ENCODE measurements around the gene ZFPM1. TPM values are rescaled to one million over a fixed set of nuclear protein-coding genes. Genes with fewer than 3 reads are reported as not detected.

The ZFPM1 gene
- total RNA-seq, 1 donor from 2014 or later: 6.8 TPM

DNA sequence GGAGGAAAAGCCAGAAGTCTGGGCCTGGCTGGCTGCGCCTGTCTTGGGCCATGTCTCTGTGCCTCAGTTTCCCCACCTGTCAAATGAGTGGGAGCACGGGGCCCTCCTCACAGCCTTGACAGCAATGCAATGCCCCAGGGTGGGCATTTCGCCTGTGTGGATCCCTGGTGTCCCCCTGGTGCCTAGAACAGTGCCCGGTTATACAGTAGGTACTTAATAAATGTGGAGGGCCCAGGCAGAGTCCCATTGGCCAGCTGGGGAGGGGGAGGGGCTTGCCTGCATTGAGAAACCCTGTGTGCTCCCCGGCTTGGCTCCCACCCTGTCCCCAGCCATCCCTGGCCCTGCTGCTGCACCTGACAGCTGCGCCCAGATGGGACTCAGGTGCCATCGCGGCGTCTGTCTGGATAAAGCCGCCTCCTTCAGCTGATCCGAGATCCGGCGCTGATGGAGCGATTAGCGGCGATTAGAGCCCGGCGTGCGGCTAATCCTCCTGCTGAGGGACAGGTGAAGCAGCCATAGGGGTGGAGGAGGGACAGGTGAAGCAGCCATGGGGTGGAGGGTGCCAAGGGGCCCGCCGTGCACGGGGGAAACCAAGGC lies 12.4 kb downstream of the ZFPM1 start:
- Mint-ChIP-seq H3K4me1 (ENCODE audit: unreplicated experiment) (no peaks in the 10 kb centered on the region), H3K9me3 (ENCODE audit: unreplicated experiment) (no peaks in the 10 kb centered on the region), H3K27ac (ENCODE audit: unreplicated experiment) (no peak overlapping the region), H3K36me3 (ENCODE audit: low read depth, unreplicated experiment) (no peaks in the 10 kb centered on the region), H3K27me3 (ENCODE audit: unreplicated experiment) (no peaks in the 10 kb centered on the region), H3K4me3 (ENCODE audit: unreplicated experiment) (no peak overlapping the region)
- TF ChIP-seq, protein P1, sequence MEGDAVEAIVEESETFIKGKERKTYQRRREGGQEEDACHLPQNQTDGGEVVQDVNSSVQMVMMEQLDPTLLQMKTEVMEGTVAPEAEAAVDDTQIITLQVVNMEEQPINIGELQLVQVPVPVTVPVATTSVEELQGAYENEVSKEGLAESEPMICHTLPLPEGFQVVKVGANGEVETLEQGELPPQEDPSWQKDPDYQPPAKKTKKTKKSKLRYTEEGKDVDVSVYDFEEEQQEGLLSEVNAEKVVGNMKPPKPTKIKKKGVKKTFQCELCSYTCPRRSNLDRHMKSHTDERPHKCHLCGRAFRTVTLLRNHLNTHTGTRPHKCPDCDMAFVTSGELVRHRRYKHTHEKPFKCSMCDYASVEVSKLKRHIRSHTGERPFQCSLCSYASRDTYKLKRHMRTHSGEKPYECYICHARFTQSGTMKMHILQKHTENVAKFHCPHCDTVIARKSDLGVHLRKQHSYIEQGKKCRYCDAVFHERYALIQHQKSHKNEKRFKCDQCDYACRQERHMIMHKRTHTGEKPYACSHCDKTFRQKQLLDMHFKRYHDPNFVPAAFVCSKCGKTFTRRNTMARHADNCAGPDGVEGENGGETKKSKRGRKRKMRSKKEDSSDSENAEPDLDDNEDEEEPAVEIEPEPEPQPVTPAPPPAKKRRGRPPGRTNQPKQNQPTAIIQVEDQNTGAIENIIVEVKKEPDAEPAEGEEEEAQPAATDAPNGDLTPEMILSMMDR (IDR thresholded peaks at IDR 0.05; ENCODE audit: unreplicated experiment): no peak
- no peak for DNase-seq (ENCODE audit: low spot score)

DNA sequence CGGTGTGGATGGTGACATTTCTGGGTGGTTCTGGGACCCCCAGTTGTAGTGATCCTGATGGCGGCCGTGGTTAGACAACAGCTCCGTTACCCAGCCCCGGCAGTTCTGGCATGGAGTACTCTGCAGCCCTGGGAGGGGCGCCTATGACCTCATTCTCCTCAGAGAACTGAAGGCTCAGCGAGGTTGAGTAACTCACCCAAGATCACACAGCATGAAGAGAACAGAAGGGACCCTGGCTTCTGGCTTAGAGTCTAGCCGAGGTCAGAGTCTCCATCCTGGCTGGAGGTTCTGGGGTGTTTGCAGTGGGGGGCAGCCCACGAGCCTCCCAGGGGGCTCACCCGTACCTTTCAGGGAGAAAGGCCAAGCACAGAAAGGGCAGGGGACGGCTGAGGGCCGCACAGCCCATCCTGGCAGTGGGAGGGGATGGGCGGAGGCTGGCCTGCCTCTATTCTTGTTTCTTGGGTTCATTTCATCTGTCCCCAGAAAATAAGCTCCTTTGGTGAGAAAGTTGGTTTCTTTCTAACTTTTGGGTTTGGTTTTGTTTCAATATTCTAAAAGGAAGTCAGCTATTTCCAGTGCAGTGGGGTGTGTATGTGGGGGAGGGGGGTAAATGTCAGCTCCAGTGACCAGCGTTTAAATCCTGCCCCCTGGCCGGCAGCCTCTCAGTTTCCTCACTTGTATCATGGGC lies 13.2 kb downstream of the ZFPM1 start:
- H3K27me3 Mint-ChIP-seq (ENCODE audit: unreplicated experiment): no peaks in the 10 kb centered on the region
- no peaks in the 10 kb centered on the region for H3K36me3 Mint-ChIP-seq (ENCODE audit: low read depth, unreplicated experiment)
- H3K27ac Mint-ChIP-seq (ENCODE audit: unreplicated experiment): no peak overlapping the region
- H3K9me3 Mint-ChIP-seq (ENCODE audit: unreplicated experiment): no peaks in the 10 kb centered on the region
- H3K4me1 Mint-ChIP-seq (ENCODE audit: unreplicated experiment): no peaks in the 10 kb centered on the region
- no peak for DNase-seq (ENCODE audit: low spot score)
- peak overlapping the region; percentile 31 for H3K4me3 Mint-ChIP-seq (ENCODE audit: unreplicated experiment)
- TF ChIP-seq, protein P1 (IDR thresholded peaks at IDR 0.05; ENCODE audit: unreplicated experiment): no peak

DNA sequence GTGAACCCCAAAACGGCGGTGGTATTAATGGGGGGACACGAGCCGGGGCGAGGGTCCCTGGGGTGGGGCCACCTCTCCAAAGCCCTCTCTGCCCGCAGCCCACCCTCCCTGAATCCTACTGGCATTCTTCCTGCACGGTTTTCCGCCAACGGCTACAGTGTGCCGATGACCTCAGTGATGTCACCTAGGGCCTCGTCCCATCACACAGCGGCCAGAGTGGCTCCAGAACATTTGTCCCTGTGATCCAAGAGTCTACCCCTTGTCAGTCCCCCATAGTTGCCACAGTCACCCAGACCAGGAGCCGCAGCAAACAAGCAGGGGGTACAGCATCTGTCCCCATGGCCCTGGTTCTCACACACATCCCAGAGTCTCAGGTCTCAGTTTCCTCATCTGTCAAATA lies 13.9 kb downstream of the ZFPM1 start:
- no peak overlapping the region for H3K27ac Mint-ChIP-seq (ENCODE audit: unreplicated experiment)

DNA sequence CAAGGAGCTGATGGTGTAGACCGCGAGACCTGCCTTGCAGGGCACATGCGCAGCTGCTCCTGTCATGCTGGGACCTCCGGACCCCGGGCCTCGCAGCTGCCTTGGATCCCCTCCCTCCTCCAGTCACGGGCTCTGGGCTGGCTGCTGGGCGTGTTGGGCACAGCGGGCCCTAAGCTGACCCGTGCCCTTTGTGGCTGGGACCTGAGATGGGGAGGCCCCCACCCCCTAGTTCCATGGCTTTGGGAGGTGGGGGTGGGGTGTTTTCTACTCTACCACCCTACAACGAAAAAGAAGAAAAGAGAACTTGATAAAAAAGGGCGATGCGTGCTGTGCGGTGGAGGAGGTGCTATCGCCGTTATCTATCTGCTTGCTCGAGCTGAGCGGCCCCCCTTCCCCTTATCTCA lies 14.5 kb downstream of the ZFPM1 start:
- no peaks in the 10 kb centered on the region for H3K27me3 Mint-ChIP-seq (ENCODE audit: unreplicated experiment)
- DNase-seq (ENCODE audit: low spot score): no peak
- no peaks in the 10 kb centered on the region for H3K36me3 Mint-ChIP-seq (ENCODE audit: low read depth, unreplicated experiment)
- no peak overlapping the region for H3K4me3 Mint-ChIP-seq (ENCODE audit: unreplicated experiment)
- H3K9me3 Mint-ChIP-seq (ENCODE audit: unreplicated experiment): no peaks in the 10 kb centered on the region
- H3K27ac Mint-ChIP-seq (ENCODE audit: unreplicated experiment): no peak overlapping the region
- TF ChIP-seq, protein P1 (IDR thresholded peaks at IDR 0.05; ENCODE audit: unreplicated experiment): no peak
- no peaks in the 10 kb centered on the region for H3K4me1 Mint-ChIP-seq (ENCODE audit: unreplicated experiment)

More for the DNA sequence above, 13.9 kb downstream of the ZFPM1 start:
- H3K27me3 Mint-ChIP-seq (ENCODE audit: unreplicated experiment): no peaks in the 10 kb centered on the region
- H3K36me3 Mint-ChIP-seq (ENCODE audit: low read depth, unreplicated experiment): no peaks in the 10 kb centered on the region
- TF ChIP-seq, protein P1 (IDR thresholded peaks at IDR 0.05; ENCODE audit: unreplicated experiment): no peak
- H3K4me3 Mint-ChIP-seq (ENCODE audit: unreplicated experiment): no peak overlapping the region
- no peak for DNase-seq (ENCODE audit: low spot score)
- no peaks in the 10 kb centered on the region for H3K9me3 Mint-ChIP-seq (ENCODE audit: unreplicated experiment)
- no peaks in the 10 kb centered on the region for H3K4me1 Mint-ChIP-seq (ENCODE audit: unreplicated experiment)
